AG09309 (cell line): ENCODE measurements around the gene JDP2.
A peak's percentile ranks its signal among the peaks of the same experiment; 100 is the strongest.

Source experiments
- DNase-seq: peaks from one replicate; pipeline ENCODE4 v3.0.0-alpha.2; 2010; ENCODE audit warnings: low read depth
- H3K4me3 ChIP-seq: 2 replicates; pipeline ENCODE4 v1.5.1; 2011; ENCODE audit warnings: mild to moderate bottlenecking, low read depth, low read length, moderate library complexity; ENCODE audit not compliant: control insufficient read depth
- CTCF ChIP-seq: IDR thresholded peaks from 2 replicates; pipeline ENCODE4 v1.5.1; 2011; ENCODE audit warnings: mild to moderate bottlenecking, low read depth, low read length, inconsistent platforms; ENCODE audit not compliant: insufficient read depth, control insufficient read depth; ENCODE audit errors: missing control alignments

Gene JDP2

GRCh38 chr14:75452324-75452723, 24.5 kb downstream of the JDP2 start:
- H3K4me3 ChIP-seq, result no peak overlapping the region
- no peak for TF ChIP-seq CTCF
- DNase-seq, result no peak

GRCh38 chr14:75452900-75453816, 25.3 kb downstream of the JDP2 start:
- DNase-seq, result peak; percentile 86
- TF ChIP-seq CTCF, result no peak
- no peak overlapping the region for H3K4me3 ChIP-seq

GRCh38 chr14:75453817-75454434, 26.1 kb downstream of the JDP2 start:
- no peak overlapping the region for H3K4me3 ChIP-seq
- DNase-seq, result no peak
- no peak for TF ChIP-seq CTCF

- DNase-seq, result peak; percentile 41
- no peak for TF ChIP-seq CTCF
- no peak overlapping the region for H3K4me3 ChIP-seq
These were observed 27.2 kb downstream of the JDP2 start for GRCh38 chr14:75454963-75455546.

GRCh38 chr14:75456069-75456996, 28.5 kb downstream of the JDP2 start:
- no peak for TF ChIP-seq CTCF
- DNase-seq, result no peak
- H3K4me3 ChIP-seq, result no peak overlapping the region

GRCh38 chr14:75456997-75457335, 29.1 kb downstream of the JDP2 start:
- no peak overlapping the region for H3K4me3 ChIP-seq
- no peak for TF ChIP-seq CTCF
- no peak for DNase-seq
